GM12892 (cell line): ENCODE measurements around the gene COX7A2L.

Experiments used
- DNase-seq: peaks from one replicate; pipeline ENCODE4 v3.0.0; 2011; ENCODE audit not compliant: insufficient read length
- FAIRE-seq: peaks from 2 replicates; lab custom pipeline; 2011; peaks lifted over from hg19 to GRCh38; lab: Jason Lieb, UNC
- POLR2A ChIP-seq: IDR thresholded peaks from 2 replicates; pipeline ENCODE4 v1.6.1; 2011; ENCODE audit warnings: low read depth, low read length, control low read depth
- POLR2AphosphoS5 ChIP-seq: IDR thresholded peaks from 2 replicates; pipeline ENCODE4 v1.6.1; 2011; ENCODE audit warnings: low read depth, low read length, control low read depth
- TAF1 ChIP-seq: IDR thresholded peaks from 2 replicates; pipeline ENCODE4 v1.6.1; 2011; ENCODE audit warnings: low read depth, mild to moderate bottlenecking, control low read depth, low read length, borderline replicate concordance

Gene COX7A2L

DNA sequence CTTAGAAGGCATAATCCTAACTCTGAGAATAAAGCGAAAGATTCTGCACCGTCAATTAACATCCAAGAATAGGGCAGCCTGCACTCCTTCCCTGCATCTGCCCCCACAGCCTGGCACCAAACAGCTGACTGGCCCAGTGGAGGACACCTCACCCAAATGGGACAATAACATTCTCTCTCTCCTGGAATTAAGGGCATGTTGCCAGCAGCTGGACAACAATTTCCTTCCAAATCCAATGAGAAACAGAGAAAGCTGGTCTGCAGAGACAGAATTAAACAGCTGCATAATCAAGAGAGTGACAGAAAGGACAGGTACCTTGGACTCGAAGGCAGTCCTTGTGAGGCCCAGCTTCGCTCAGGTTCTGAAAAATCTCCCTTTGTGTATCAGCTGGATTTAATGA is 15.0 kb downstream of the COX7A2L start:
- TF ChIP-seq POLR2AphosphoS5 (no peak), POLR2A (no peak), TAF1 (no peak)
- FAIRE-seq, result no peak

DNA sequence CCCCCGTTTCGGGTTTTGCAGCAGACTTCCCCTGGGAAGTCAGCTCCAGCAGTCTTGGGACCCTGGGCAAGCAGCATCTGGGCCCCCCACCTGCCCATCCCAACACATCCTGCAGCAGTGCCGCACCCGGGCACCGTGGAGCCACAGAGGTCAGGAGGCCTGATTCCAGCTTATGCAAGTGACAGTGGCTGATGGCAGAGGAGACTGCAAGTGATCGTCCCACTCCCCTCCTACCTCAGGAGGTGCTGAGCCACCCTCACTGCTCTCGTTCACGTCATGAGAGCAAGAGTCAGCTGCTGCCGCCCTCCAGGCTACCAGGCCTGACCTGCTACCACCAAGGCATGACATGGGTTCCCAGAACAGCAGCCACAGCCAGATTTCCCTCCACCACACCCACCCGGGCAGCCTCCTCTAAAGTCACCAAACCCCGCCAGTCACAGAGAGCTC is 18.2 kb downstream of the COX7A2L start:
- FAIRE-seq, result no peak
- TF ChIP-seq POLR2AphosphoS5, result no peak
- TF ChIP-seq POLR2A, result no peak
- TF ChIP-seq TAF1, result no peak

More for the DNA sequence above, 15.0 kb downstream of the COX7A2L start:
- no peak for DNase-seq

DNA sequence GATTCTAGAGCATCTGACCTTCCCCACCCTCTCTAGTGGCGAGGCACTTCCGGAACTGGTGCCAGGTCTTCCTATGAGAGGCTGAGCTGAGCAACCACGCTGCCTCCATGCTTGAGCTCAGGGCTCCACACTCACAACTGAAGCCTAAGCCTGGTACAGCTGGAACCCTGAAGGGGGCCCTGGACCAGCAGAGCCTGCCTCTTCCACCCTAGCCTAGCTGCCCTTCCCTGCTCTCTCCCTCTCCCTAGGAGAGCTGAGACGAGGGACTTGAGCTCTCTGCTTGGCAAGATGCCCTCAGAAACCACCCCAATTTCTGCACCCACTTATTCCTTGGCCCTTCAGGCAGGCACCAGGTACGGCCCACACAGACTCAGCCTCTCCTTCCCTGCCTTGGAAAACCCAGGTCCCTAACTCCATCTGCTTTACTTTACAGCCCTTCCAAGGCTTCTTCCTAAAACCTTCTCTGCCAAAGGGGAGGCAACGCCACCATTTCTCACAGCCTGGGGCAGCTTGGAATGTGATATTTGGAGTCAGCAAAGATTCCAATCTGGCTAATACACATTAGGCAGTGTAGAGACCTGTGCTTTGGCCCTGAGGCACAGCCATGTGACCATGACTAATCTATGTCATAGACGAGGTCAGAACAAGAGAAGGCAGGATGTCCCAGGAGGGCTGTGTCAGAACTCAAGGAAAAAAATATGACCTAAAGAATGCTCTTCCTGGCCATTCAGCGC is 18.8 kb downstream of the COX7A2L start:
- DNase-seq, result no peak
- FAIRE-seq, result no peak
- TF ChIP-seq POLR2A, result no peak
- TF ChIP-seq TAF1, result no peak
- no peak for TF ChIP-seq POLR2AphosphoS5

More for the DNA sequence above, 18.2 kb downstream of the COX7A2L start:
- DNase-seq, result no peak

DNA sequence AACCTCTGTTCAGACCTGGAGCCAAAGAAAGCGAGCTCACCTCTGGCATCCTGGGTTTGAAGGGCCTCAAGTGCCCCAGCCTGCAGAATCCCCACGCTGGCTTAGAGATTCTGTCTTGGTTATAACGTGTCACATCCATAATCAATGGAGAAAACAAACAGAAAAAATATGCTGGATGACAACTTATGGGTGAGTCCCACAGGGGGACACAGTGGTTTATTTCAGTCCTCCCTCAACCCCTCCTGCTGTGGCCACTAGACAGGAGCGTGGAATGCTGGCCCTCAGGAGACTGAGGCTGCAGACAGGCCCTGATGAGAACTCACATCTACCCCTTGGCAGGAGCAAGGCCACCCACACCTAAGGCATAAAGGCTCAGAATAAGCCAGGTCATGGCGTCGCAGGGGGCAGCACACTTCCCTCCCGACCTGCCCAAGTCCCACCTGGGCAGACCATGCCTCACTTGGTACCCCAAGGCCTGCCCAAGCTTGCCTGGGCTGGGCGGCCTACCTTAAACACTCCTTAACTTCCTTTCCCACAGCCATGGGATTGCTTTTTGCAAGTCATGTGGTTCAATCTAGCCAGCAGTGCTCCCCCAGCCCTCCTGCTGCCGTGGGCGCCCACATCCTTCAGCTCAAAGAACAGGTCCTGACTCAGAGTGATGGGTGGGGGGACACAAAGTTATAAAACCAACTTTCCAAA is 19.9 kb downstream of the COX7A2L start:
- DNase-seq, result no peak
- TF ChIP-seq TAF1 (no peak), POLR2AphosphoS5 (no peak), POLR2A (no peak)
- no peak for FAIRE-seq

DNA sequence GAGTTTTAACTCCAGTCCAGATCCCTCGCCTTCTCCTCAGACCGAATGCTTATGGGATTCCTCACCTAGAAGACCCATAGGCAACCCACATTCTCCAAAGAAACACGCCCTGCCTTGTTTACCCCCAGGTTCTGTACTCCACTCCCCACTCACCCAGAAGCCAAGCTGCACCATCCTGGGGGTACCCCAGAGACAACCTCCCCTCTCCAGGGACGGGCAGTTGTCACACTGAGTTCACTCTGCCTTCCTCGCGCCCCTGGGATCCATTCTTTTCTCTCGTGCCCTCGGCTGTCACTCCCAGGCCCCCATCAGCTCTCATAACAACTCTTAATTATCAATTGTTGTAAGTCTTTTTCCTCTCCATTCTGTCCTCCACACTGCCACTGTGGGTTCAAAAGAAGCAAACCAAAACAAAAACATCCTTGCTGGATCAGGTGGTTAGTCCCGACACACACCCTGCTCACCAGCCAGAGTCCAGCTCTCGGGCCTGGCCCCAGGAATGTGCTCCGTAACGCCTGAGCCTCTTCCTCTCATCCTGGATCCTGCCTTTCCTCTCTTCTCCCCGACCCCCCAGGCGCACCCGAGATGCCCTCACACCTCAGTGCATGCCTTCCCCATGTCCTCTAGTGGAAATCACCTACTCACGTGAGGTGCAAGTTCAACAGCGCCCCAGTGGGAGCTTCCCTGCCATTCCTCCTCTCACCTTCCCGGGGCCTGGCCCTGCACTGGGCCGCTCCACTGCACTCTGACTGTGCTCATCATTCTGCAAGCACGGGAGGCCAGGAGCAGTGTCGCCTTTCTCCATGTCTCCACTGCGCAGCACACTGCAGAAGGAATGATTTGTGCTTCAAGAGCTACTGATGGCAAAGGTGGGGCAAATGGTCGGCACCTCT is 20.7 kb downstream of the COX7A2L start:
- FAIRE-seq (no peak), DNase-seq (no peak)
- TF ChIP-seq POLR2A, result no peak
- no peak for TF ChIP-seq POLR2AphosphoS5
- TF ChIP-seq TAF1, result no peak

DNA sequence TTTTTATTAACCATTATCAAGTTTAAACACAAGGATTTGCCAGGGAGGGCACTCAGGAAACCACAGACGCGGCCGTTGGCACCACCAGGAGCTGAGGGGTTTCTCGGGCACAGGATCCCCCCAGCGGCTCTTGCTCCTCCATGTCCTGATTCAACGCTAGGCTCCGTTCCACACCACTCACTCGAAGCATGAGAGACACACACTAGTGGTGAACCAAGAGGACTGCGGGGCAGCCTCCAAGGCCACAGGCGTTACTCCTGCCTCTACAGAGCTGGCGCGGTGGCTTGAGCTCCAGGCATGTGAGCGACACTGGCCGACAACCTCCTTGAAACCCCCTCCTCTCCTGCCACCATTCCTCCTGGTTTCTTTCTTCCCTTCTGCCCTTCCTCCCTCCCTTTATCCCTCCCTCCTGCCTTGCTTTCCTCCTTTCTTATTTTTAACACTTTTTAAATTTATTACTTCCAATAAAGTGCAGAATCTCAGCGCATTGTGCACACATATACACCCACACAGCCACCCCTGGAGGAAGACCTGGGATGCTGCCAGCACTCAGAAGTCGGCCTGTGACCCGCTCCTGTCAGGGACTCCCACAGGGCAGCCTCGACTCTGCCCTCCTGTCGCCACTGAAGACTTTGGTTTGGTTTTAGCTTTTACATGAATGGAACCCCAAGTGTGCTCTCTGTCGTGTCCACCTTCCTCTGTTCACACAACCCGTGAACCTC is 21.7 kb downstream of the COX7A2L start:
- FAIRE-seq (no peak), DNase-seq (no peak)
- TF ChIP-seq TAF1, result no peak
- TF ChIP-seq POLR2A, result no peak
- no peak for TF ChIP-seq POLR2AphosphoS5

DNA sequence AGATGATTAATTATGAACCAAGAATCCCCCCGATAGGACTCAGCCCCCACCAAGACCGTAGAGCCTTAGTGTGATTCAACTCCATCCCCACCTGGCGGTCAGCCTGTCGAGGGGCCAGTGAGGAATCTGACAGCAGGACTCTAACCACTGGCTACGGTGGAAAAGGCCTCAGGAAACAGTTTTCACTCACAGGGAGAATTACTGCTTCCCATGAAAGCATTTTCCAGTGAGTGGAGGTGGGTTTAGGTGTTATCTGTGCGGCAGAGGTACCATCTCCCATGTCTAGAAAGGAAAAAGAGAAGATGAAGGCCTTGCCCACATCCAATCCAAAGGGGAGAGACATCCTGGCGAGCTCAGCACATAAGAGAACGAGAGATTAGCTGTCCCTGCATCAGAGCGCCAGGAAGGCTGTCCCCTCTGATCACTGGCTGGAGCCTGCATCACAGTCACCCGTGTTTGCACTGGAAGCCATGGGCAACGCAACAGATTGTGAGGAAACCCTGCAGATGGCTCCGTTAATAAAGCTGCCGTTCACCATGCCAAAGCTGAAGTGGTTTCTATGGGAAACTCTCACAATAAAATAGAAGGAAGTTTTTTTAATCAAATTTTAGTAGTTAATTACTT is 22.3 kb downstream of the COX7A2L start:
- FAIRE-seq (no peak), DNase-seq (no peak)
- TF ChIP-seq POLR2AphosphoS5 (no peak), TAF1 (no peak), POLR2A (no peak)

DNA sequence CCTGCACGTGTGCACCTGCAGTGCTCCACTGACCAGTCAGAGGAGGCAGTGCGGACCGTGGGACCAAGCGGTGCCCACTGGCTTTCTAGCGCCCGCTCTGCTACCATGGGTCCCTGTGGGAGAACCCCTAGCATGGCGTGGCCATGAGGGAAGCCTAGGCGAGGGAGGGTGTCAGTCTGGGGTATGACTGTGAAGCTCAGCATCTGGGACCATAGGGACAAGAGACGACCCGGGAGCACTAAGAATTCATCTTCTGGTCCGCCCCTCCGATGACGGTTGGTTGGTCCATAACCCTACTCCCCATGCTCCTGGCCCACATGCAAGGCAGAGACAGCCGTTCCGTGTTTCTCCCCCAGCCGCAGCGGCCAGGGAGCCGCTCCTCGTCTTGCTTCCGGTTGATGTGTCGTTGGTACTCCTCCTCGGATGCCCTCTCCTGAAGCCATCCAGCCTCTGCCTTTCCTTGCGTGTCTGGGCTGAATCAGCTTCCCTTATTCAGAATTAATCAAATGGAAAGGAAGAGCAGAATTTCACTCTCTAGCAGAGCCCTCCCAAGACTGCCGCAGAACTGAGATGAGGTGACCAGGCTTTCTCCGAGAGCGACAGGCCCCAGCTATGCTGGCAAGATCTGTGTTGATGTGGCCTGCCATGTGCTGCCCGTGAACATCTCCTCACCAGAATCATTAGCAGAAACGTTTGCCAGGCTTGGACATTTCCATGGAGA is 23.0 kb downstream of the COX7A2L start:
- DNase-seq, result no peak
- no peak for TF ChIP-seq POLR2A
- TF ChIP-seq TAF1, result no peak
- no peak for TF ChIP-seq POLR2AphosphoS5
- no peak for FAIRE-seq

DNA sequence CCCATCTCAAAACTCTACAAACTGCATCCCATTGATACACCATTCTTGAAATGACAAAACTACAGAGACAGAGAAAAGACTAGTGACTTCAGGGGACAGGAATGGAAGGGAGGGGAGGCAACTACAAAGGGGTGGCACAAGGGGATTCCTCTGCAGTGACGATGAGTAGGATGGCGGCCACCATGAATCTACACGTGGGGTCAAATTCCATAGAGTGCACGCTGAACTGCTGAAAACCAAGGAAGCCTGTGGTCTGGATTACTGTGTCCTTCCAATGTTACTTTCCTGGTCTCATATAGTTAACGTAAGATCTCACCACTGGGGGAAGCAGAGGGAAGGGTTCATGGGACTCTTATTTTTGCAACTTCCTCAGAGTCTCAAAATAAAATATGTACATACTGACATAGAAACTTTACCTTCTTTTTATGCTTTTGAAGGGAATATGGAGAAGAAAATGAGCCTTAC is 23.6 kb downstream of the COX7A2L start:
- FAIRE-seq, result no peak
- no peak for DNase-seq
- no peak for TF ChIP-seq POLR2AphosphoS5
- no peak for TF ChIP-seq TAF1
- TF ChIP-seq POLR2A, result no peak

DNA sequence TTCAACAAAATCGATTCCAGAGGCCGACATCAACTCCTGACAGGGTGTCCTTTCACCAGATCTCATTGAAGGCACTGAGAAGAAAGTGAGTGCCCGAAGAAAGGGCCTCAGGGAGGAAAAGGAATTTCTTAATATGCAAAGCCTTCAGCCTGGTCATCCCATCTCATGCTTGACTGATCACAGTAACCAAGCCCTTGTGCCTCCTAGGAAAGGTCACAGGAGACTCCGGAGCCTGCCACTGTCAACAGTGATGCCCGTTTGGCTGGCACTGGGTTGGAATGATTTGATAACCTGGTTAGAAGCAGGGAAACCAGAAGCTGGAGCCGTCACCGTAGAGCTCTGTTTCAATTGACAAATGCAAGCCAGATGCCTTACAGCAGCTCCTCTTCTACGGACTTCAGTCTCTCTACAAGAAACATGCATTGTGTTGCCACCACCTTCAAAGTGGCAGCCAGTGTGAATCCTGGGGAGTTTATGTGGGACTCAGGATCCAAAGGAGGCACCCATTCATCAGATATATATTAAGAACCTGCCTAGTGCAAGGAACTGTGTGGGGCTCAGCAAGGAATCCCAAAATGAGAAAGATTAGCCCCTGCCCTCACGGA is 24.6 kb downstream of the COX7A2L start:
- FAIRE-seq (no peak), DNase-seq (no peak)
- no peak for TF ChIP-seq TAF1
- no peak for TF ChIP-seq POLR2AphosphoS5
- TF ChIP-seq POLR2A, result no peak
